Astrocyte (in vitro differentiated cells and primary cell): ENCODE measurements around the gene MRTFB.

ENCODE experiments used
- CTCF ChIP-seq: IDR thresholded peaks from 2 replicates; pipeline ENCODE4 v1.5.1; 2011; ENCODE audit warnings: low read depth, mild to moderate bottlenecking, inconsistent platforms, low read length, moderate library complexity; ENCODE audit not compliant: insufficient read depth
- EZH2 ChIP-seq: IDR thresholded peaks from 2 replicates; pipeline ENCODE4 v1.6.1; 2012; ENCODE audit warnings: mild to moderate bottlenecking, low read length, inconsistent platforms; ENCODE audit not compliant: insufficient read depth

- no peak for TF ChIP-seq CTCF
- no peak for TF ChIP-seq EZH2
These were observed 243.0 kb downstream of the MRTFB start for GRCh38 chr16:14314116-14314515.
